Subcutaneous adipose tissue (tissue), 4 donors: Measurements from ENCODE around the gene HOXA5. TPM values are rescaled to one million over a fixed set of nuclear protein-coding genes. Genes with fewer than 3 reads are reported as not detected.

ENCODE experiments used
- CTCF ChIP-seq: fragments of 450-650 bp; IDR thresholded peaks from one replicate; pipeline ENCODE4 v1.5.1; 2016; ENCODE audit warnings: low read depth, mild to moderate bottlenecking, control low read depth, antibody characterized with exemption, moderate library complexity
- total RNA-seq, 4 donors: library from RNA; depleted of rRNA; stranded (reverse); fragments of >200 nt; gene quantifications; one replicate each; pipeline ENCODE4 v1.1.0, GENCODE V29; 2016

The HOXA5 gene
- total RNA-seq, 4 donors from 2014 or later, result 2.9 to 6.4 (median 4.7) TPM

- TF ChIP-seq CTCF, result no peak
Observed at GRCh38 chr7:27103489-27104226, 39.8 kb downstream of the HOXA5 start.

- no peak for TF ChIP-seq CTCF
Observed at GRCh38 chr7:27102581-27103442, 40.7 kb downstream of the HOXA5 start, which contains the start of gene HOXA2. Gene HOXA2 (minus strand): TSS chr7:27102683. CDS start chr7:27102500, 183 bp downstream.

GRCh38 chr7:27101957-27102580 lies 41.4 kb downstream of the HOXA5 start:
- no peak for TF ChIP-seq CTCF

DNA sequence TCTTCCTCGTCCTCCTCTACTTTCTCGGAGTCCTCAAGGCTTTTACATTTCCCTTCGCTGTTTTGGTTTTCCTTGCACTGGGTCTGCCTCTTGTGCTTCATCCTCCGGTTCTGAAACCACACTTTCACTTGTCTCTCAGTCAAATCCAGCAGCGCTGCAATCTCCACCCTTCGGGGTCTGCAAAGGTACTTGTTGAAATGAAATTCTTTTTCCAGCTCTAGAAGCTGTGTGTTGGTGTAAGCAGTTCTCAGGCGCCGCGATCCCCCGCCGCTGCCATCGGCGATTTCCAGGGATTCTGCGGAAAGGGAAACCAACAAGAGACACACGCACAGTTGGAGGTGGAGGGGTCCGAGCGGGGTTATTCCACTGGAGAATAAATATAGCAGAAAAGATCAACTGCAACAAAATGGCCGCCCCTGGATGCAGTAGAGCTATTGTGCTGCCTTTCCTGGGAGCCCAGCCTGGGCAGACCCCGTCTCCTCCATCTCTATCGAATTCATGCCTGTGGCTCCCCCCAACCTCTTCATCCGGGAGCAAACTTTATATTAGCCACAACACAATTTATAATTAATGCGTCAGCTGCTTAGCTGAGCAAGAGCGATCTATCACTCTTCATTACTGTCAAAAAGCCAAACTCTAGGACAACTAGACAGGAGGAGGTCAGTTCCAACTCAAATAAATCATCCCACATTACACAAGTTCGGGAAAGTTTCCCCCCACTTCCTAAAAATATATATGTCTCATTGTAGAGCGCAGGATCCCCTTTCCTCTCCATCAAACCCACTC lies 42.1 kb downstream of the HOXA5 start:
- no peak for TF ChIP-seq CTCF

GRCh38 chr7:27100694-27101170 lies 42.7 kb downstream of the HOXA5 start:
- TF ChIP-seq CTCF, result no peak

DNA sequence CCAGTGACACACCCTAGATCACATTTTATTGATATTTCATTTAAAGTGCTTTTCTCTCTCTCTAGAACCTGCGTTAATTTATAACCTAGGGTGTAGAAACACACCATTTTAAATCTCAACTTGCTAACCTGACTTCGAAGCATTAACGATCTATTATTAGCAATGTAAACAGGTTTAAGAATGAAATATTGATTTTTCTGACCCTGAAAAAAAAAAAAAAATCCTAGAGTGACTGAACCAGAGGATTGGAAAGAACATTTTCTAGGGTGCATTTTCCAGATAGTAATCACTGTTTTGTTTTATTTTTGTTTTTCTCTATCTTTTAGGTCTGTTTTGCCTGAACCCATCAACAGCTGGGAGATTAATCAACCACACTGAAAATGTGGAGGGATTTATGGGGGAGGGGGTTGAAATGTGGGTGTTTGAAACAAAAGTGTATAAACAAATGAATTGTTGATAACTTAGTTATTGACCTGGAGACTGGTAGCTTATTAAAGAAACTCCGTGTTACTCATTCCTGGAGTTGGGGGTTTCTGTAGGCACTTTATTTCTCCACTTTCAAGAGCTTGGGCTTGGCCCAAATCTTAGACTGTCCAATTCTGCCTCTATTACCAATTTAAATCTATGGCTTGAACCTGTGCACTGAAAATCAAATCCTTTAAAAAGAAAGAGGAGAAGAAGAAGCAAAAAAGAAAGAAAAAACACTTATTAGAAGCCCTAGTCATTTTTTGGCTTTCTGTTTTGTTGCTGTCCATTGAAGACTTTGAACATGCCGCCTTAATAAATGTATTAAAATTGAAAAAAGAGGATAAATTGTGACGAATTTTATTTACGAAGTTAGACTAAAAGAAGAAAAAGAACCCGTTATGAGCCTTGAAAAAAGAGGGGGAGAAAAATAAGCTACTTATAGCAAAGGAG lies 43.8 kb downstream of the HOXA5 start:
- TF ChIP-seq CTCF, result no peak
